GM18868 (cell line): ENCODE results near the gene MPP4.

ENCODE experiments used
- ATAC-seq: cut with Tn5 transposase; IDR thresholded peaks from one replicate; pipeline ENCODE4 v1.9.1; 2021; ENCODE audit warnings: mild to moderate bottlenecking, moderate library complexity; ENCODE audit not compliant: unreplicated experiment

MPP4 gene, protein sequence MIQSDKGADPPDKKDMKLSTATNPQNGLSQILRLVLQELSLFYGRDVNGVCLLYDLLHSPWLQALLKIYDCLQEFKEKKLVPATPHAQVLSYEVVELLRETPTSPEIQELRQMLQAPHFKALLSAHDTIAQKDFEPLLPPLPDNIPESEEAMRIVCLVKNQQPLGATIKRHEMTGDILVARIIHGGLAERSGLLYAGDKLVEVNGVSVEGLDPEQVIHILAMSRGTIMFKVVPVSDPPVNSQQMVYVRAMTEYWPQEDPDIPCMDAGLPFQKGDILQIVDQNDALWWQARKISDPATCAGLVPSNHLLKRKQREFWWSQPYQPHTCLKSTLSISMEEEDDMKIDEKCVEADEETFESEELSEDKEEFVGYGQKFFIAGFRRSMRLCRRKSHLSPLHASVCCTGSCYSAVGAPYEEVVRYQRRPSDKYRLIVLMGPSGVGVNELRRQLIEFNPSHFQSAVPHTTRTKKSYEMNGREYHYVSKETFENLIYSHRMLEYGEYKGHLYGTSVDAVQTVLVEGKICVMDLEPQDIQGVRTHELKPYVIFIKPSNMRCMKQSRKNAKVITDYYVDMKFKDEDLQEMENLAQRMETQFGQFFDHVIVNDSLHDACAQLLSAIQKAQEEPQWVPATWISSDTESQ

DNA sequence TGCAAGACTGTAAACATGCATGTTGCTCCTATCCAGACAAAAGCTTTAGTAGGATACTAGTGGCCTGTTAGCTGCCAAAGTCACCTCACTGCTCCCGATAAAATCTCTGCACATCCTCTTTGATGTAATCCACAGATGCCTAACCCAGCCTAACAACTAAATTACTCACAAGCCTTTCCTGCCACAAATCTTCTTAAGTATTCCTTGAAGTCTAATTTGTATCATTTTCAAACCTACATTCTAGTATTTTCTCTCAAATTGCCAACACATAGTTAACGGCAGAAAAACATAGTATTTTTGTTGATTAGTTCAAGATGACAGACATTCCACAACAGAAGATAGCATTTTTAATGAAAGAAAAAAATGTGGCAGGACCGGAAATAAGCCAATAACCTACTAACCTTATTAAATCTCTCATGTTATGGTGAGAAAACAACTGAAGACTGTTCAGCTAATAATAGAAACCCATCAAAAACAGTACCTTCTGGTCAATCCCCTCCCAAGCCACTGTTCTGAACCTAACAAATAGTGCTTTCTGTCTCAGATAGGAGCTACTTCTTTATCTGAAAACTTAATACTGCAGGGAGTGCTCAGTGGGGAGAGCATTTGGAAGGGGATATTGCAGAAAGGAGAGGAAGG, at the start of gene MPP4:
MPP4 (minus strand) TSS at position 57 of the 639 bp plus-strand sequence. CDS start 4,690 bp downstream, outside the sequence.
- ATAC-seq = no peak

DNA sequence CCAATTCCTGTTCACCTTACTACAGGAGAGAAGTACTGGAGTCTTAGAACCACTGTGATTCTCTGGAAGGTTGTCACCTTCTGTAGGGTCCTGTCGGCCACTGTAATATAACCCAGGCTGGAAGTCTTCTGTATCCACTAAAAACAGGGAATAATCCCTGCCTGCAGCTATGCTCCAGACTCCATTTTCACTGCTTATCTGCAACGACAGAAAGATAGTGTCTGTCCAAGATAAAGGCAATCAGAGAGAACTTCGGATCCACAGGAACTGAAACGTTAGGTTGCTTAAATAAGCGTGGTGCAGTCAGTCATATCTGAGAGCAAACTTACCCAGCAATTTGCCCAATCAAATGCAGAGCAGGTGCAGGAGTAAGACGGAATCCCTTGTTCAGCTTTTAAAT, 48.1 kb upstream of the MPP4 start:
- no peak for ATAC-seq

DNA sequence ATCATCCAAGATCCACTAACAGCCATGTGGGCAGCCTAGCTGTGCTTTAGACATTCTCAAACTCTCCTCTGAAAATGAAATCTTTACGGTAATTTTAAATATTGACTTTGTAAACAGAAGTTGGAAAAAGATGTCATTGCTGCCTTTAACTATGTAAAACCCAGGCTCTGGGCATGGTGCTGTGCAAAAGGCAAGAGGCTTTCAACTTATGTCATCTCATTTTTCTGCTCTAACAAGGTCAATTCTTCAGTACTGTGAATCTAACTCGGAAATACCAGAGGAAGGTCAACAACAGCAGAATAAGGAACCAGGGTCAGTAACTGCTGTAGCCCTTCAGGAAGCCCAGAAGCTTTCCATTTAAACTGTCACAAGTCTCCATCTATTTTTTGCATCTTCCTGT, 37.0 kb upstream of the MPP4 start:
- ATAC-seq = no peak

DNA sequence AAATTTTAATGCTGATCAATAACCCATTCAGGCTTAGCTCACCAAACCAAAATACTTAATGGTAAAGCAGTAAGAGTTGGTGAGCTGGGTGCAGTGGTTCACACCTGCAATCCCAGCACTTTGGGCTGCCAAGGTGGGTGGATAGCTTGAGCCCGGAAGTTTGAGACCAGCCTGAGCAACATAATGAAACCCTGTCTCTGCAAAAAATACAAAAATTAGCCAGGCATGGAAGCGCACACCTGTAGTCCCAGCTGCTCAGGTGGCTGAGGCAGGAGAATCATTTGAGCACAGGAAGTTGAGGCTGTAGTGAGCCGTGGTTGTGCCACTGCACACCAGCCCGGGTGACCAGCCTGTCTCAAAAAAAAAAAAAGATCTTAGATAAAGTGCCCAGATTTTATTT, 35.7 kb upstream of the MPP4 start:
- no peak for ATAC-seq

DNA sequence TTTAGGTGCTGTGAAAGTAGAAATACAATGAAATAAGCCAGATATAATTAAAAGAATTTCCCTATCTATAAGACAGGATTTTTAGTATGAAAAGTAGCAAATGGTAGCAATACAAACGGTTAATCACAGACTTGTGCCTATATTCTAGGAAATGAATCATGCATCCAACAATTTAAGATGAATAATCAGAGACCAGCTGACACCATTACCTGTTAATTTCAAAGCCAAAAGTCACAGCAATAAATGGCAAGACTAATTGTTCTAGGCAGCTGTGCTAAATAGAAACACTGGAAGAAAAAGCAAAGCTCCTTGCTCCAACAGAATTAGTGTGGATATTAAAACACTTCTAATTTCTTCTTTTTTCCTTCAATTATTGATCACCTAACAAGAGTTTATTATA, 35.1 kb upstream of the MPP4 start:
- no peak for ATAC-seq

DNA sequence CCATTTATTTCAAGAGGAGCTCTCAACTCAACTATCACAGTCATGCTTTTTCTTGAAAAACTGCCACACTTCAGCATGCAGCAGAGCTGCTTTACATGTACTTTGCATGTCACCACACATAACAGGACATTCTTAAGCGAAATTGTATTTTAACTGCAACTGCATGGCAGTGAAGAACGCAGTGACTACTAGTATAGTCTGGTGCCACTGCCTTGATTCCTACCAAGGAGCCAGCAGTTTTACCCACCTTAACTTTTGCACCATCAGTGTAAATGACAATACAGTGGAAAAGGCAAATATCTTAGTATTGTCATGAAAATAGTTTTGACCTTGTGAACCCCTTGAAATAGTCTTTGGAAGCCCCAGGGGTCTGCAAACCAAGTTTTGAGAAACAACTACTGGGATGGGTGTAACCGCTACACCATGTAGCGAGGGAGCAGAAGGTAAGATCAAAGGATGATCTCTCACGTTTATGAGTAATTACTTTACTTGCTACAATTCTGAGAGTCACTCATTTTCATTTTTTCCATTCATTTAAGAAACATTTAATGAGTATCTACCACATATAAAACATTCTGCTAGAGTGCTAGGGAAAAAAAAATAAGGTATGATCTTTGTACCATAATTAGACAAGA, 32.3 kb upstream of the MPP4 start:
- no peak for ATAC-seq

DNA sequence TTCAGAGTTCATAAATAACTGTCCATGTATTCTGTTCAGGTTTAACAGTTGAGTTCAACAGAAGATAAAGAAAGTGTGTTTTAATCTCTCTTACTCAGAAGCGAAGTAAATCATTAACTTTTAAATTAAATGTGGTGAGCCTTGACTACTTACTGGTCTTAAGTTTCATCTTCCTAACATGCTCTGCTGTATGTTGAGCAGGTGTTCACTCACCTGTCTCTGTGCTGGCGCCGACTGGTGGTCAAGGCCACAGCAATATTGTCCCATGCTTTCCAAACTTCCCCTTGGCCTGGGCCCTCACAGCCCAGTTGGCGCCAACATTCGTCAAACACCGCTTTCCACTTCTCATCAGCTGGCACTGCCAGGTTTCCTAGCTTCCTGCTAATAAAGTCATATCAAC, 17.0 kb upstream of the MPP4 start:
- ATAC-seq = no peak

DNA sequence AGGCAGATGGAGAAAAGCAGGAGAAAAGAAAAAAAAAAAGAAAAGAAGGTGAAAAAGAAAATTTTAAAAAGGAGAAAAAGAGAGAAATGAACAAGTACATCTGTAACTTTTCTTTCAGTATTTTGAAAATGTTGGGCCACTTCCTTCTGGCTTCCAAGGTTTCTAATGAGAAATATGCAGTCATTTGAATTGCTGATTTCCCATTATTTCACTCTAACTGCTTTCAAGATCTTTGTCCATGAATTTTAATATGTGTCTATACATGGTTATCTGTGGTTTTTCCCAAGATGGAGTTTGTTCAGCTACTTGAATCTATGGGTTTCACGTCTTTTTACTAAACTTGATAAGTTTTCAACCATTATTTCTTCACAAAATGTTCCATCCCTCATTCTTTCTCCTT, 14.3 kb upstream of the MPP4 start:
- ATAC-seq = no peak

DNA sequence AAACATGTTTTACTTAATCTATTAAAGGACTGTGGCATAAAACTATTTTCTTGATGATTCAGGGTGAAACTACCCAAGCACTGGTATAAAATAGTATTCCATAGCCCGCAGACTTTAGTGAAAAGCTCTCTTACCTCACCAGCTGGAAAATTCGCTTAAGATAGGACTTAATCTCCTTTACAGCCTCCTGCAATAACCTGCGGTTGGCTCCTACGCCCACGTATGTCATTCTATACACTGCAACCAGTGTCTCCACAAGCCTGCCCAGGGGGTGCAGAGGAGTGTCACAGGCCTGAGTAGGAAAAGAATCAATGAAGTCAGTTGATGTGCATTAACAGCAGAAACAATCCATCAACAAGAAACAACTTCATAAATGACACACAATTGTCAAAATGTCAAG, 11.3 kb upstream of the MPP4 start:
- no peak for ATAC-seq

DNA sequence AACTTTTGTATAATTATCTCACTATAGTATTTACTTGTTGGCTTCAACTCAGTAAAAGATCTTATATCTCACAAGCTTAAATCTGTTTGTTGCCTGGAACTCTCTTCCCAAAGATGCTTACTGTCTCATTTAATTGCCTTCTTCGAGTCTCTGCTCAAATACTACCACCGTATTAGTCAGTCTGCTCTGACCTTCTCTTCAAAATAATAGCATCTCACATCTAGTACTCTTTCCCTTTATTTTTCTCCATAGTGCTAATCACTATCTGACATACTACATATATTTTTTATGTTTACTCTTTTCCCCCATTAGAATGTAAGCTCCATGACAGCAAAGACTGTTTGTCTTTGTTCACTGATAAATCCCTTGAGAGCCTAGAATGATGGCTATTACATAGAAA, 10.6 kb upstream of the MPP4 start:
- ATAC-seq = no peak

DNA sequence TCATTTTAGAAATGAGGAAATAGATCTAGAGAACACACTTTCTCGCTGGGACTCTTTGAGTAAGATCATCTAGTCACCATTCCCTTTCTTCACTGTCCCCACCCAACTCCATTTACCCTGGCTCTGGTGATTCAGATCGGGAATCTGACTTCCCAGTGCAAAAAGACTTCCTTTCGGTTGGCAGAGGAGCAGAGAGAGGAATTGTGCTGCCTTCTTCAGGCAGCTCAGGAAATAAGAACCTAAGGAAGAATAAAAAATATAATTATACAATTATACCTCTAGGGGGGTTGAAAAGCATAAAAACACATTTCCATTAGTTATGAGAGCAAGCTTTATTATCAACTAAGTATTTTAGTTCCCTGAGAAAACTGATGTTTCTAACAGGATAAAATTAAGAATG, 9.3 kb upstream of the MPP4 start:
- ATAC-seq = no peak

DNA sequence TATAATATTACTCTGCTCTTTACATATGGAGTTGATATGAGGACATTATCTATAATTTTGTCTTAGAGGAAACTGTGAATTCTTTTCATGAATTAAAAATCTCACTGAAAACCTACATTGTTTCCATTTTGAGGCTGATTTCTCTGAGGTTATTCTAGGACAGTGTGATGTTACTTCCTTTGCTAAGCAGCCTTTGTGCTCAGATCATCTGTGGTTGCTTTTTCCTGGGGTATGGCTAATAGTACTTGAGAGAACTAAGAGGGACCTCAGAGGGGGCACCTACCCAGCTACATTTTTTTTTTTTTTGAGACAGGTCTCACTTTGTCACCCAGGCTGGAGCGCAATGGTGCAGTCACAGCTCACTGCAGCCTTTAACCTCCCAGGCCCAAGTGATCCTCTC, 8.7 kb upstream of the MPP4 start:
- ATAC-seq = no peak

DNA sequence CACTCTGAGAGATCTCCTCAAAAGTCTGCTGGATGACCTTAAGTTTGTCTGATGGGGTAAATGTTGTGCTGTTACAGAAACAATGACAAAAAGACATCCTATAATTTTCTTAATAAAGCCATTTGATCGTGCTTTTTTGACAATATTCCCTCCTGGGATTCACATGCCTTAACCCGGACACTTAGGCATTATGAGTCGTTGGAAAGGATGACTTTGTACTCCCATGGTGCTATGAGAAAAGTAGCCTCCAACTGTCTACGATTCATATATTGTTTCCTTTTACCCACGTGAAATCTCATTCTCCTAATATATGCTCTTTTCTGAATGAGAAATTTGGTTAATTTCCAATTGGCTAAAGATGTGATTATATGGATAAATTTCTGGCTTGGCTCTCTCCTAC, 6.1 kb upstream of the MPP4 start:
- ATAC-seq = no peak

DNA sequence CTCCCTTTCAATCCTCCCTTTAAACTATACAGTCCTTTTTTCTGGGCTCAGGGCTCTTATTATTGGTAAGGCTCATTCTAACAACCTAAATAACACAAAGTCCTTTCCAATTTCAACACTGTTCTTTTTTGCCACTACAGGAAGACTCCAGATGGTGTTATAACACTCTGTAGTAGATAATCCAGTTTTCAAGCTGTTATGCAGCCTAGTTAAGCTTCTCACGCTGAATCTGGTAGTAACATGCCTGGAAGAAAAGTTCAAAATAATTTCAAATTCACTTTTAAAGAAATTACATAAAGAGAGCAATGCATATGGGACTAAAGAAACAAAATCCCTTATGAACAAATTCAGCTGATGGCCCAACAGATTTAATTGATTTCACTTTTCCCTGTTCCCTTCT, 3.2 kb upstream of the MPP4 start:
- no peak for ATAC-seq

DNA sequence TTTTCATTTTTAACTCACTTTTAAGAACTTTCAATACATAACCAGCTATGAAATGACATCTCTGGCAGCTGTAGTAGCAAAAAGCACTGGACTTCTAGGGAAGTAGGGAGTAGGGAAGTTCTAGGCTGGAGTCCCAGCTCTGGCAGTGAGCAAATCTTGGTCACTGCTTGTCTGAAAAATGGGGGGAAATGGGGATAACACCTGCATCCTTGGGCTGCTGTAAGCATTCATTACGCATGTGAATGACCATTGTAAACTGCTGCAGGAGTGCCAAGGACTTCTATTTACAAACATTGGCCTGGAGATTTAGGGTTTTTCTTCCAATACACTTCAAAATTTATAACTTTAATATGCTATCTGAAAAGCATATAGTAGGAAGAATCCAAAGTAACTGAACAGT, 972 bp upstream of the MPP4 start:
- ATAC-seq = no peak

DNA sequence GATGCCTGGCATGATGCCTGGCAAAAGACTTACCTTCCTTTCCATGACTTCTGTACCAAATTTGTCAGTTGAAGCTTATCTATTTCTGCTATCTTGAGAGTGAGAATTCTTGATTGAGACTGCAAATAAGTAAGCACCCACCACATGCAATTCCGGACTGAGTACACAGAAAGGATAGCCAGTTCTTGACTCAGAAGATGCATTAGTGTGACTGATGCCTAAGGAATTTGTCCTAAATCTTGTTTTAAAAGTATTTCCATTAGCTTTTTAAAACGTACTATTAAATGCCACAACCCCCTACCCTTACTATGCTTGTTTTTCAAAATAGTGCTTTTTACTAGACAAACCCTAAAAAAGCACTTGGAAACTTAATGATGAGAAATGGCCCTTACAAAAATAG, 545 bp downstream of the MPP4 start:
- no peak for ATAC-seq

DNA sequence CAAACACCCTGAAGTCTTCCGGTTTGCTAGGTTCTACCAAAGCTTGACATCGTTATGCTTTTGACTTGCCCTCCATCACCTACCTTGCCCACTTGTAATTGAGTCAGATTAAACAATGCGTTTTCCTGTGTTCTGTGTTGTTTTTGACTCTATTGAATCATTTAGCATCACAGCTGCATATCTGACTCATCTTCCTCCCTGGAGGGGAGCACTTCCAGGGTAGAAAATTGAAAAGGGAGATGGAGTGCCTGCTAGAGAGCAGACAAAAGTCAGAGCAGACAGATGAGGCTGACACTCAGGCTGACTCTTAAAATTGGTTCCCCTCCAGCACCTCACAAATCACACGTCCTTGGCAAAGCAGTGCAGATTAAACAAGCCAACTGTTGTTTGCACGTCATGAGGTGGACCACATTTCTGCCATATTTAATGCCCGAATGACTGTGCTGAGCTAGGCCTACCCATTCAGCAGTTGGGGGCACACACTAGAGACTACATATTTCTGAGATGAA, 2.2 kb downstream of the MPP4 start:
- ATAC-seq = no peak

DNA sequence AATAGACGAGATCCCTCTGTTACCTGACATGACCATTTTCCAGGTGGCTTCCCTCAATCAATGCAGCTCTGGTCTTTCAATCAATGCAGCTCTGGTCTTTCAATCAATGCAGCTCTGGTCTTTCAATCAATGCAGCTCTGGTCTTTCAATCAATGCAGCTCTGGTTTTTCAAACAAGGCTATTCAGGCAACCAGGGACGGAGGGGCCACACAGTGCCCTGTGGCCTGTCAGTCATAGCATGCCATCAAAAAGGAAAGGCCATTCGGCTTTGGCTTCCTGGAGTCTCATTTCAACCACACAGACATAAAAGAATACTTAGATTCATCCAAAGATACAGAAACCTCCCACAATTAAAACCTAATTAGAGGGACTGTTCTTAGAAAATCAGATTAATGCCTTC, 13.3 kb downstream of the MPP4 start:
- no peak for ATAC-seq

DNA sequence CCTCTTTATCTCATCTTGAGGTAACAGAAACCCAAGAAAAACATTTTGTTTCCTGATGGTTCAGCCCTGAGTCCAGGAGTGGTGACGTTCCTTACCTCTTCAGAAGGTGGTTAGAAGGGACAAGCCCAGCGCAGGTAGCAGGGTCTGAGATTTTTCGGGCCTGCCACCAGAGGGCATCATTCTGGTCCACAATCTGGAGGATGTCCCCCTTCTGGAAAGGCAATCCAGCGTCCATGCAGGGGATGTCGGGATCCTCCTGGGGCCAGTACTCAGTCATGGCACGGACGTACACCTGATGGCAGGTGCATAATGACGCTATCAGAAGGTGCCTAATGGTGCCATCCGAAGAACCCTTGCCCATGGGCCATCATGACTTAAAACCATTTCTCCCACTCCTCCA, 17.7 kb downstream of the MPP4 start:
- no peak for ATAC-seq

DNA sequence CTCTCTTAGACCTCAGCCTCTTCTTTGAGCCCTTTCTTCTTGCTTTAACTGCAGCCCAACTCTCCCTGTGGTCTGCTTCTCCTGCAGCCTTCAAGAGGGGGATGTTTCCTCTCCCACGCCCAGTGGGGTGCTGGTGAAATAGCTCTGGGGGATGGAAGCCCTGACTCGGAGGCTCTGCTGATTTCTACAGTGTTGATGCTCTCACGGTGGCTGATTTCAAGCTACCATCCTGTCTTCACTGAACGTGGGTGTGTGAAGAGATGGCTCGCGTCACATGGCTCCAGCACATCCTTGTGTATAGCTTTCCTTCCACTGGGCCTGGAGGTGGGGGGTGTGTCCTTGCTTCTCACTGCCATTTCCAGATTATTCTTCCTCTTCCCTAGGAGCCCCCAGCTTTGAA, 20.0 kb downstream of the MPP4 start:
- no peak for ATAC-seq

DNA sequence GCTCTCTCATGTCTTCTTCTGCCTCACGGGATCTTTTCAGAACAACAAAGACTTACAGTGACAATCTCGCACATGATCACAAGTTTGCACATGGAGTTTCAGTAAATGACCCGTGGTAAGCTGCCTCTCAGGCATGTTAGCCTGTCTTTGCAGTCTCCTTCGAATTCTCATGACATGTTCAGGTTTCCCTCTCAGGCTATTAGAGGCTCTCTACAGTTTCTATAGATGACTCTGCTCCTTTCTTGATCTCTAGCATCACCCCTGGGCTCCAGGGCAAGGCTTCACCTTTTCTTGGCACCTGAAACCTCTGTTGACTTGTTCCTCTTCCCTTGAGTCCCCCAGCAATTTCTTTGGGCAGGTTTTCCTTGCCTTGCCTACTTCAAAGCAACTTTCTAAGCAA, 23.0 kb downstream of the MPP4 start:
- ATAC-seq = no peak

DNA sequence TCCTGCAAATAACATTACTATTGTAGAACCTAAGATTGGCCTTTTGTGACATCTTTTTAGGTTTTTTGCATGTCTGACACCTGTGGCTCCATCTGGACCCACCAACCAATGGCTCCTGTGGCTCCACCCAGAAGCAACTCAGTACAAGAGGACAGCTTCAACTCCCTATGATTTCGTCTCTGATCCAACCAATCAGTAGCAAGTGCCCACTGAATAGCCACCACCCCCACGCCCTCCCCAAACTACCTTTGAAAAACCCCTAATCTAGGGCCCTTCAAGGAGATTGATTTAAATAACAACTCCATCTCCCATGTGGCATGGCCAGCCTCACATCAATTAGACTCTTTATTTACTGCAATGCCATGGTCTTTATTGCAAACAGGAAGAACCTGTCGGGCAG, 23.6 kb downstream of the MPP4 start:
- ATAC-seq = no peak
